Measurements from ENCODE around the gene MYBBP1A.

MYBBP1A gene

DNA sequence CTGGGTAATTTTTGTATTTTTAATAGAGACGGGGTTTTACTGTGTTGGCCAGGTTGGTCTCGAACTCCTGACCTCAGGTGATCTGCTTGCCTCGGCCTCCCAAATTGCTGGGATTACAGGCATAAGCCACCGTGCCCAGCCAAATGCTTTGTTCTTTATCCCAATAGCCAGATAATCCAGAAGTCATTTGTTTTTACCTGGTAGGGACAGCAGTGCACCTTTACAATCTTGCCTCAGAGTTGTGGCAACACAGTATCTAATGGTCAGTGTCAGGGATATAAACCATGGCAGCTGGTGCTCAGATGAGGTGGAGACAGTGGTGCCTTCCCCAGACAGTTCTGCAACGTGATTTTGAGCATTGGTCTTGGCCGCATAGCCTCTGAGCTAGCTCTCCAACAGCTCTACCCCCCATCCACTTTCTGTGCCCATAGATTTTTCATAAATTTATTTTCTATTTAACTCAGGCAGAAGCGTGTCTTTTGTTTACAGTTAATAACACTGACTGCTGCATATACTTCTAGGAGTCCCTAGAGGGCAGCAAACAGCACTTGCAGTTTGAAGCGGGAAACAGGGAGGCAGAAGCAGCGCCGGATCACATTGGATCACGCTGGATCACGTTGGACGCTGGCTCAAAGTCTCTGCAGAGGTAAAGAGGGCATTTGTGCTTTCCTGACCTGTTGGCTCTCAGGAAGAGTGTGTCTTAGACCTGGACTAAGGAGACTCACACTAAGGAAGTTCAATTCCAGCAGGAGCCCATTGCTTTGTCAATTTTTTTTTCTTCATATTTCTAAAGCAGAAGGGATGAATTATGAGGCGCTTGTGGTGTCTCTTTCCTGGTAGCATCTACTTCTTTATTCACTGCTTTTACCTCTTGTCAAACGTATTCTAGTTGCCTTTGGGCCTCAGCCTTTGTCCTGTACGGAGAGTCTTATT lies 10.3 kb upstream of the MYBBP1A start:
- no peak for TF ChIP-seq GATA2 (IDR thresholded peaks at IDR 0.05; ENCODE audit: low read depth, low read length)
- TF ChIP-seq GATA3 (IDR thresholded peaks at IDR 0.05; ENCODE audit: low read depth, low read length) = no peak

DNA sequence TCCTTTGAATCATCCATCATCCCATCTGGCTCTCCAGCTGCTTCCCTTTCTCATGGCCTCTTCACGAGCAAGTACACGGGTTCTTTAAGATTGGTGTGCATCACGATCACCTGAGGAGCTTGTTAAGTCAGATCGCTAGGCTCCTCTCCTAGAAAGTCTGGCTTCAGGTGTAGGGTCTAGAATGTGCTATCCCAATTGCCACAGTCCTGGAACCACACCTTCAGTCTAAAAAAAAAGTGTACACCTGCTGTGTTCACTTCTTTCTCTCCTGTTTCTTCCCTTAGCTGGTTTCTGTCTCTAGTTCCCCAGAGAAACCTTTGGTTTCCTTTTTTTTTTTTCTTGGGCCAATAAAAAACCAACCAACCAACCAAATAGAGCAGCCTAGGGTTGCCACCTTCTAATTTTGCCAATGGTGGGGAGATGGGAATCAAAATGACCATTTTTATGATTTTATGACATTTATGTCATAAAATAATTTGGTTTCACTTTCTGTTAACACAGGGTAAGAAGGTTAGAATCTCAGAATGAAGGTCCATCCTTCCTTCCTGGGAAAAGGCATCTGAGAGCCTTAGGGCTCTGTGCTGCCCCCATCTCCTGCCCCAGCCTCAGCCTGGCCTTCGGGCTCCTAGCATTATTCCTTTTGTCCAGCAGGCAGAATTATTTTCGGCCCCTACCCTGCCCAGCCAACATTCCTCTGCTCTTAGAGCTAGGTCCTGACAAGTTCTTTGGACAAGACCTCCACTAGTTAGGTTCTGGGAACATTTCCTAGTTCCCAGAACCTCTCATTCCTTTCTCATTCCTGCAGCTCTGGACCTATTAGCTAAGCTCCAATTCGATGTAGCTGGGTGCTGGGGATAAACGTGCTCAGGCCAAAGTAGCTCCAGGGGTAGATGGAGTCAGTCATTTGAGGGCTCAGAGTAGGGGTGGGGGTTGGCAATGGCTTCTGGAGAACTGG lies 7.1 kb upstream of the MYBBP1A start:
- TF ChIP-seq GATA3 (IDR thresholded peaks at IDR 0.05; ENCODE audit: low read depth, low read length) (no peak), GATA2 (IDR thresholded peaks at IDR 0.05; ENCODE audit: low read depth, low read length) (no peak)

DNA sequence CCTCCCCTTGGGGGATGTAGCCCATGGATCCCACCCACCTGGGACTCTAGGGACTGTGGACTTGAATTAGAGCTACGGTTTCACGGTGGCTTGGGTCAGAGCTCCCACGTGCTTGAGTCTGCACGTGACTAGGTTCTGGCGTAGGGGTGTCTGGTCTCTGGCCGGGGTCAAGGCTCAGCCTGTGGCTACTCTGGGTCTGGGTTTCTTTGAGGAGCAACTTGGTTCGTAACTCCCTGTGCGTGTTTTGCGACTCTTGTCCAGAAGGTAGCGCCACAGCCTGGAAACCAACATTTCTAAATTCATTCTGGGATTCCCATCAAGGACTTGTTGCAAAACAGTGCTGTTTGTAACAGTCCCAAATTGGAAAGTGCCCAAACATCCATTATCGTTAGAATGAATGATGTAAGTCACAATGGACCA lies 5.7 kb upstream of the MYBBP1A start:
- no peak for TF ChIP-seq GATA3 (IDR thresholded peaks at IDR 0.05; ENCODE audit: low read depth, low read length)
- TF ChIP-seq GATA2 (IDR thresholded peaks at IDR 0.05; ENCODE audit: low read depth, low read length) = no peak

DNA sequence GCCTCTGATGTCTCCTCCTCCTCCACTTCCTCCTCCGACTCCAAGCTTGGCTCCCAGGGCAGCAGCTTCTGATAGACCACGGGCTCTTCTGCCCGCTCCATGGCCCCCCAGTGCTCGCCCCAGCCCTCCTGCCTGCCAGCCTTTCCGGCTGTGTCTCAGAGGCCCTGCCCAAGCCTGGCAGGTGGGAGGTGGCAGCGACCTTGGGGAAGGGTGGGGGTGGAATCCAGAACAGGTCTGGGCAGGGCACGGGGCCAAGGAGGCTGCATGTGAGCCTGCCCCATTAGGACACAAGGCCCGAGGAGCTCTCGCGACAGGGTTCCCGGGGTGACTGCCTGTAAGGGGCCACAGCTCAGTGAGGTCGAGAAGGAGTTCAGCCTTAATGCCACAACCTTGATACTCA lies 5.2 kb upstream of the MYBBP1A start, which contains the start of gene GGT6:
TSS of gene GGT6 (minus strand) at position 157 of the 400 bp plus-strand sequence. CDS start at position 101, 56 bp downstream.
- TF ChIP-seq GATA2 (IDR thresholded peaks at IDR 0.05; ENCODE audit: low read depth, low read length) = no peak
- TF ChIP-seq GATA3 (IDR thresholded peaks at IDR 0.05; ENCODE audit: low read depth, low read length) = no peak

DNA sequence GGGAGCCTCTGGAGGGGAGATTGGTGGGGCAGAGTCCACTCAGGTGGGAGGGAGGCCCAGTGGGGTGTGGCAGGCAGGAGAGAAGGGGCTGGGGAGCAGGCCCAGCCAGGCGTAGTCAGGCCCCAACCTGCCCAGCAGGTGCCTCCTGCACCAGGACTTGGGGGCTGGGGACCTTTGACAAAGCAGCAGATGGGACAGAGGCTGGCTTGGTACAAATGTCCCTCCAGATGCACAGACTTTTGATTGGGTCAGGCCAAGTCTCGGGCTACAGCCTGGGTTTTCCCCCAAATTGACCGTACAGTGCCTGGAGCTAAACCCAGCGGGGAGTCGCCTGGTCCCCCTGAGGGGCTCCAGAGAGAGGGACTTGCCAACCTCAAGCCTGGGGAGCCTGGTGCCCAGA lies 4.8 kb upstream of the MYBBP1A start:
- TF ChIP-seq GATA2 (IDR thresholded peaks at IDR 0.05; ENCODE audit: low read depth, low read length) = no peak
- no peak for TF ChIP-seq GATA3 (IDR thresholded peaks at IDR 0.05; ENCODE audit: low read depth, low read length)

DNA sequence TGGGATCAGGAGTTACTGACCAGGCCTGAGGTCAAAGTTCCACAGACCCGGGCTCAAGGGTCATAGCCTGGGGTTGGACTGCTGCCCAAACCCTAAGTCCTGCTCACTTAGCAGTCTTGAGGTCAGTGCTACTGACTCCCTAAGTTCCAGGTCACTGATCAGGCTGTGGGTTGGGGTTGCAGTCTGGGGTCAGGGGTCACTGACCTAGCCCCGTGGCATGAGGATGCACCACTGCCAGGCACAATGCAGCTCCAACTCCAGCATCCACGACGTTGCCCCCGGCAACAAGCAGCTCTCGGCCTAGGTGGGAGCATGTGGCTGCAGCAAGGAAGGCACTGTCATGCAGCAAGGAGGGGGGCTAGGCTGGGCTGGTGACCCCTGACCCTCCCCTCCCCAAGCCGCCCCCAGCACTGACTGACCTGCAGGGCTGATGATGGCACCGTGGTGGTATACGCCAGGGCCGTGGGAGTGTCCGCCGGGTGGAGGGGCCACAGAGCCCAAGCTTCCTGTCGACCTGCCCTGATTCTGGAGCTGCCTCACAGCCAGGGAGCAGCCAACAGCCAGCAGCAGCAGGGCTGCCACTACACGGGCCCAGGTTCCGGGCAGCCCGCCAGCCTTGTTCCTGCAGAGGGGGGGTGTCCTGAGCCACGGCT lies 4.1 kb upstream of the MYBBP1A start:
- TF ChIP-seq GATA3 (IDR thresholded peaks at IDR 0.05; ENCODE audit: low read depth, low read length) = no peak

DNA sequence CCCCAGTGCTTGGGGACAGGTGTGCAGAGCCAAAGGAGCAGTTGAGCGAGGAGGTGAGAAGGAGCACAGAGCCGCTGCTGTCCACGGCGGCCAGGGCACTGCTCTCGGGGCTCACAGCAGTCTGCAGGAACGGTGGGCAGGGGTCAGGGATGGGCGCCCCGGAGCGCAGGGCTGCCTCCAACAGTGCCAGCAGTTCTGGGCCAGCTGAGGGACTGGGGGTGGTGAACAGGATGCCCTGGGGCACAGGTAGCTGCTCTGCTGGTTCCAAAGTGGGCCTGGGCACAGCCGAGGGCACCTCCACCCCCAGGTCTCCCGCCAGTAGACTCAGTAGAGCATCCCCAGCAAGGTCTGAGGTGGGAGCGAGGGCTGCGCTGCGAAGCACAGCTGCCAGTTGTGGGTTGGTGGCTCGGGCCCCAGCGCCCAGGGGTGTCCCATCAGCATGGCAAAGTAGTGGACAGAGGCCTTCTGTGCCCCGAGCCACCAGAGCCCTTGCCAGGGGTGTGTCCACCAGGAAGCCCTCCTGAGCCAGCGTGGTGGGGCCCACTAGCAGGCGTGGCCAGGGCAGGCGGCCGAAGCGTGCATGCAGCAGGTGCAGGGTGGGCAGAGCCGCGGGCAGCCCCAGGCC lies 3.3 kb upstream of the MYBBP1A start:
- TF ChIP-seq GATA2 (IDR thresholded peaks at IDR 0.05; ENCODE audit: low read depth, low read length) = no peak
- no peak for TF ChIP-seq GATA3 (IDR thresholded peaks at IDR 0.05; ENCODE audit: low read depth, low read length)

DNA sequence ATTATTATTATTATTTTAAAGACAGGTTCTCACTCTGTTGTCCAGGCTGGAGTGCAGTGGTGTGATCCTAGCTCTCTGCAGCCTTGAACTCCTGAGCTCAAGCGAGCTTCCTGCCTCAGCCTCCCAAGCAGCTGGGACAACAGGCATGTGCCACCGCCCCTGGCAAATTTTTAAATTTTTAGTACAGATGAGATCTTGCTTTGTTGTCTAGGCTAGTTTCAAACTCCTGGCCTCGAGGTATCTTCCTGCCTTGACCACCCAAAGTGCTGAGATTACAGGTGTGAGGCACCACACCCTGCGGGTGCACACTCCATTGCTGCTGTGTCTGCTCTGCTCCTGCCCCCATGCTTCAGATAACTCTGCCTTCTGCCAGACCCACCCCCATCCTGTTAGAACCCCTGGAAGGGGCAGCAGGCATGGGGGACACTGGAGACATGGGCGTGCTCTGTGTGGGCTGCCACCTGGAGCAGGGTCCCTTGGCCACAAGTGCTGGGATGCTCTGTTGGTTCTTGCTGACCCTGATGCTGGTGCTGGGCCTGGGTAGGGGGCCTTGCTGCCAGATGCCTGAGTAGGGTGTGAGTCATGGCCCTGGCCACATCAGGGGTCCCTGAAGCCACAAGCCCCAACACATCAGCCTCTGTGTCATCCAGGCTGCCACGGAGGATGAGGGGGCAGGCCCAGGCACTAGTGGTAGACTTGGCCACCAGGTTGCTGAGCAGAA lies 2.6 kb upstream of the MYBBP1A start:
- TF ChIP-seq GATA3 (IDR thresholded peaks at IDR 0.05; ENCODE audit: low read depth, low read length) (no peak), GATA2 (IDR thresholded peaks at IDR 0.05; ENCODE audit: low read depth, low read length) (no peak)

DNA sequence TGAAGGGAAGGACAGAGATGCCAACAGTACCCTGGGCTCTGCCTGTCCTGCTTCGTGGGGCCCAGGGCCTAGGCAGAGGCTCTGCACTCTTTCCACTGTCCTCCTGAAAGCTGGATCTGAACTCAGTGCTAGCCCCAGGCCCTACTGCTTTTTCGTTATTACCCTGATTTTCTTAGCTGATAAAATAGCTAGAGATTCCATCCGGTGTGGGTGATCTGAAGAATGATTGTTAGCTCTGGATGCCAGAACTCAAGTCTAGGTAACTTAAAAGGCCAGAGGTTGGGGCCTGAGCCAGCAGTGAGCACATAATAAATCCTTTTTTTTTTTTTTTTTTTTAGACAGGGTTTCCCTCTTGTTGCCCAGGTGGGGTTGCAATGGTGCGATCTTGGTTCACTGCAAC lies 1.8 kb upstream of the MYBBP1A start:
- TF ChIP-seq GATA3 (IDR thresholded peaks at IDR 0.05; ENCODE audit: low read depth, low read length) (no peak), GATA2 (IDR thresholded peaks at IDR 0.05; ENCODE audit: low read depth, low read length) (no peak)

DNA sequence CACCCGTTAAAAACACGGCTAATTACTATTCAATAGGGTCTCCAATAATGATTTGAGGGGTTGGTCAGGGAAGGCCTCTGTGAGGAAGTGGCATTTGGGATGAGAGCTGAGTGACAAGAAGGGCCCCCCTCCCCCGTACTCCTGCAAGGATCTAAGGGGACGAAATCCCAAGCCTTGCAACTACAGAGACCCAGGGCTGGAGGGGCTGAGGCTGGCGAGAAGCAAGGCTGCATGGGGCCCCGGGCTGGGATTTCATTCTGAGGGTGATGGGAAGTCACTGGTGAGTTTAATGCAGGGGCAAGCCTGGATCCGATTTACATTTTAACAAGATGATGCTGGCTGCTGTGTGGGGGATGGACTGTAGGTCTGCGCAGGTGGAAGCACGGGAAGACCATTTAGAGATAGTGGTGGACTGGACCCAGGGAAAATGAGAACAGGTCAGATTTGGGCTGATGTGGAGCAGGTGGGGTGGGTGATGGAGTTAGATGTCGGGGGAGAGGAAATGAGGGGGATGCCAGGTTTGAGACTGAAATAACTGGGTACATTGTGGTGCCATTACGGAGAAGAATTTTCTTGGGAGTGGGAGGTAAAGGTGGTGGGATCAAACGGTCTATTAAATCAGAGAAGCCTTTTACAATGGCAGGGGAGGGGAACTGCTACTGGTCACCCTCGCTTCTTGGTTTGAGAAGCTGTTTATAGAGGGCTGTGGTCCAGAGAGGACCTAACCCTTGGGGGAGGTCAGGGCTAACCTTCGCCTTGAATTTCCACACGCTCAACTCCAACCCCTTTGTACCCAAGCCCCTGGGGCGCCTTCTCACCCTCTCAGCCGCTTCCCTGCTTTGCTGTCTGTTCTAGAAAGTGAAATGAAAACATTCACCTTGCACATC lies 932 bp upstream of the MYBBP1A start:
- no peak for TF ChIP-seq GATA3 (IDR thresholded peaks at IDR 0.05; ENCODE audit: low read depth, low read length)

DNA sequence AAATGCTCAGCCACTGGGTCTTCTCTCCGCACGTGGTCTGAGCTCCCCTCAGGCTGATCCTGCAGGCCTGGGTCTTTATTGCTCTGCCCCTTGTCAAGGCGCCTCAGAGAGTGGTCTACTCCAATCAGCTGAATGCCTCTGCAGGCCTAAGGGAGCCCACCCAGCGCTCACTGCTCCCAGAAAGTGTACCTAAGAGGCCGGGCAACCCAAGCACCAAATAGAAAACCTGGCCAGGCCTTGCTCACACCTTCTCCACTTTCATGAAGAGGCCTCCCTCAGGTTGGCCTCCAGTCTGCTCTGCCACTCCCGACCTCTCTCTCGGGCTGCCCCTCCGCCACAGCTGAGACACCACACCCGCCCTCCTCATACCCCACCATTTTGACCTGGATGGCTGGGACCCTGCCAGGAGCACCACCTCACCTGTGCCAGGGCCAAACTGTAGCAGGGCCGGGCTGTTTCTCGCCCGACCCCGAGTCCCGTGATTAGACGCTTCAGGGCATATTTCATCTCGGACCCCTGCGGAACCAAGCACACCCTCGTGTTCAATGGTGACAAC lies 665 bp downstream of the MYBBP1A start:
- no peak for TF ChIP-seq GATA3 (IDR thresholded peaks at IDR 0.05; ENCODE audit: low read depth, low read length)
- no peak for TF ChIP-seq GATA2 (IDR thresholded peaks at IDR 0.05; ENCODE audit: low read depth, low read length)

DNA sequence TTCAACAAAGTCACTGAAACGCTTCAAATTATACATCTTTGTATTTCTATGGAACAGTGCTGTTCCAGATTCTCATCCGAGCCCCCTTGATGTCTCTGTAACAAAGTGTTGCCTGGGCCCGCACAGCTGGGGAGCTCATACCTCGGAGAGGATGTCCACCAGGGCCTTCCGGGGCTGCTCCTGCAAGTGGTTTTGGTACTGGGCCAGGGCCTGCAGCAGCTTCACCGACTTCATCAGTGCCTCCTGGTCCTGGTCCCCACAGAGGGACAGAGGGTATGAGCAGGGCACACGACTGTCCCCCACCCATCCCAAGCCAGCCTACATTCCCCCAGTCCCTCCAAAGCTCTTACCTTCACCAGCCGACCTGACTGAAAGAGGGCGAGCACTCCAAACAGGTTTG lies 1.5 kb downstream of the MYBBP1A start:
- TF ChIP-seq GATA3 (IDR thresholded peaks at IDR 0.05; ENCODE audit: low read depth, low read length) (no peak), GATA2 (IDR thresholded peaks at IDR 0.05; ENCODE audit: low read depth, low read length) (no peak)

Measured in SH-SY5Y (cell line).